ENCODE measurements around the gene EFCAB9.

- TF ChIP-seq POLR2A (IDR thresholded peaks at IDR 0.05; ENCODE audit: low read depth, low read length) (no peak), POLR2AphosphoS5 (IDR thresholded peaks at IDR 0.05; ENCODE audit: low read depth, low read length) (no peak)
Observed at GRCh38 chr5:172207511-172207910, 13.5 kb downstream of the EFCAB9 start.
